Choroid plexus epithelial cell (primary cell): ENCODE results near the gene BMP2.

Source experiments
- DNase-seq: peaks from one replicate; pipeline ENCODE4 v3.0.0-alpha.2; 2010; ENCODE audit warnings: low read depth
- H3K4me3 ChIP-seq: 2 replicates; pipeline ENCODE4 v1.5.1; 2011; ENCODE audit warnings: low read depth, mild to moderate bottlenecking, control low read depth, low read length, moderate library complexity
- CTCF ChIP-seq: conservative IDR thresholded peaks from 2 replicates; pipeline ENCODE4 v1.5.1; 2011; ENCODE audit warnings: low read depth, mild to moderate bottlenecking, control low read depth, inconsistent platforms, low read length, moderate library complexity

The BMP2 gene

GRCh38 chr20:6732851-6733250 is 34.6 kb upstream of the BMP2 start:
- TF ChIP-seq CTCF, result no peak
- H3K4me3 ChIP-seq, result no peak overlapping the region
- no peak for DNase-seq

GRCh38 chr20:6733965-6734364 is 33.5 kb upstream of the BMP2 start:
- DNase-seq, result no peak

GRCh38 chr20:6735942-6736845 is 31.3 kb upstream of the BMP2 start:
- no peak overlapping the region for H3K4me3 ChIP-seq
- TF ChIP-seq CTCF, result no peak
- DNase-seq, result peak; percentile 61

More at GRCh38 chr20:6733965-6734364, 33.5 kb upstream of the BMP2 start:
- no peak for TF ChIP-seq CTCF
- H3K4me3 ChIP-seq, result no peak overlapping the region

- TF ChIP-seq CTCF, result no peak
- DNase-seq, result no peak
- no peak overlapping the region for H3K4me3 ChIP-seq
Measured at GRCh38 chr20:6739406-6739805, 28.1 kb upstream of the BMP2 start.

GRCh38 chr20:6740096-6740495 is 27.4 kb upstream of the BMP2 start:
- no peak for DNase-seq
- no peak overlapping the region for H3K4me3 ChIP-seq
- TF ChIP-seq CTCF, result no peak

GRCh38 chr20:6744180-6744579 is 23.3 kb upstream of the BMP2 start:
- H3K4me3 ChIP-seq, result no peak overlapping the region
- no peak for DNase-seq
- no peak for TF ChIP-seq CTCF

- TF ChIP-seq CTCF, result no peak
- H3K4me3 ChIP-seq, result no peak overlapping the region
- peak; percentile 48 for DNase-seq
Measured at GRCh38 chr20:6744805-6745204, 22.7 kb upstream of the BMP2 start.
